Esophagus squamous epithelium (tissue), 5 donors: Measurements from ENCODE around the gene FN1. TPM values are rescaled to one million over a fixed set of nuclear protein-coding genes. Genes with fewer than 3 reads are reported as not detected.

Experiments used
- DNase-seq: peaks from one replicate; lab custom pipeline; 2025; lab: John Stamatoyannopoulos, UW
- H3K27ac ChIP-seq, 4 donors: fragments of 200-600 bp; sonication (generic); one replicate each; pipeline ENCODE4 v1.5.1; 2016 to 2019; ENCODE audit warnings: mild to moderate bottlenecking in 1 of 4
- H3K27me3 ChIP-seq, 4 donors: fragments of 200-600 bp; sonication (generic); 1 replicate in 3 of 4; 2 replicates in 1 of 4; pipeline versions ENCODE4 v1.5.1 to v1.6.0; 2017 to 2021; ENCODE audit warnings: antibody characterized with exemption in 1 of 4
- H3K36me3 ChIP-seq, 3 donors: fragments of 200-600 bp; sonication (generic); one replicate each; pipeline ENCODE4 v1.5.1; 2016 to 2019
- H3K4me1 ChIP-seq, 3 donors: fragments of 200-600 bp; sonication (generic); one replicate each; pipeline ENCODE4 v1.5.1; 2017 to 2019
- H3K4me3 ChIP-seq, 4 donors: fragments of 200-600 bp; sonication (generic); 1 replicate in 3 of 4; 2 replicates in 1 of 4; pipeline ENCODE4 v1.5.1; 2016 to 2019; ENCODE audit warnings: mild to moderate bottlenecking in 2 of 4, moderate library complexity in 1 of 4
- H3K9me3 ChIP-seq, 3 donors: fragments of 200-600 bp; sonication (generic); one replicate each; pipeline ENCODE4 v1.5.1; 2016 to 2019
- POLR2A ChIP-seq, 4 donors: fragments of 450-650 bp; IDR thresholded peaks; one replicate each; pipeline ENCODE4 v1.6.1; 2017; ENCODE audit warnings: antibody characterized with exemption in 4 of 4, mild to moderate bottlenecking in 4 of 4, moderate library complexity in 3 of 4
- WGBS, 2 donors: methylation state at CpG; one replicate each; pipeline ENCODE4 v1.1.5; 2018; 5-methylcytosine and 5-hydroxymethylcytosine counted together
- intact Hi-C: fragments of 100-400 bp; cut with DNase I; formaldehyde crosslinking; loops from one replicate; pipeline ENCODE4 v1.15.0; 2022
- total RNA-seq, 4 donors: library from RNA; depleted of rRNA; stranded (reverse); fragments of >200 nt; gene quantifications; one replicate each; pipeline ENCODE4 v1.1.0, GENCODE V29; 2016
- TF ChIP-seq, protein P1 (sequence below), 6 experiments: fragments of 450-650 bp in 4 of 6; fragments of 200-600 bp in 2 of 6; sonication (generic) in 2 of 6; IDR thresholded peaks; one replicate each; pipeline ENCODE4 v1.5.1; 2016 to 2019; ENCODE audit warnings: antibody characterized with exemption in 6 of 6, mild to moderate bottlenecking in 4 of 6, moderate library complexity in 4 of 6
- donor health status: DM: yes; HTN: yes; CAD: no.

Gene FN1
- total RNA-seq, 4 donors from 2014 or later, result 15.7 to 393 (median 112) TPM

- DNase-seq, result no peak
- Histone ChIP-seq H3K4me1 (peaks cover 0 to 18% (median 0%) of the 10 kb centered on the region in 3 donors), H3K27me3 (no peaks in the 10 kb centered on the region), H3K27ac (peak overlapping the region in 1 of 4 donors; percentile 25), H3K9me3 (no peaks in the 10 kb centered on the region), H3K36me3 (peaks cover 0 to 22% (median 0%) of the 10 kb centered on the region in 3 donors), H3K4me3 (no peak overlapping the region)
- TF ChIP-seq, protein P1, sequence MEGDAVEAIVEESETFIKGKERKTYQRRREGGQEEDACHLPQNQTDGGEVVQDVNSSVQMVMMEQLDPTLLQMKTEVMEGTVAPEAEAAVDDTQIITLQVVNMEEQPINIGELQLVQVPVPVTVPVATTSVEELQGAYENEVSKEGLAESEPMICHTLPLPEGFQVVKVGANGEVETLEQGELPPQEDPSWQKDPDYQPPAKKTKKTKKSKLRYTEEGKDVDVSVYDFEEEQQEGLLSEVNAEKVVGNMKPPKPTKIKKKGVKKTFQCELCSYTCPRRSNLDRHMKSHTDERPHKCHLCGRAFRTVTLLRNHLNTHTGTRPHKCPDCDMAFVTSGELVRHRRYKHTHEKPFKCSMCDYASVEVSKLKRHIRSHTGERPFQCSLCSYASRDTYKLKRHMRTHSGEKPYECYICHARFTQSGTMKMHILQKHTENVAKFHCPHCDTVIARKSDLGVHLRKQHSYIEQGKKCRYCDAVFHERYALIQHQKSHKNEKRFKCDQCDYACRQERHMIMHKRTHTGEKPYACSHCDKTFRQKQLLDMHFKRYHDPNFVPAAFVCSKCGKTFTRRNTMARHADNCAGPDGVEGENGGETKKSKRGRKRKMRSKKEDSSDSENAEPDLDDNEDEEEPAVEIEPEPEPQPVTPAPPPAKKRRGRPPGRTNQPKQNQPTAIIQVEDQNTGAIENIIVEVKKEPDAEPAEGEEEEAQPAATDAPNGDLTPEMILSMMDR (IDR thresholded peaks at IDR 0.05), result no peak
- no peak for TF ChIP-seq POLR2A (IDR thresholded peaks at IDR 0.05)
- intact Hi-C loops, result loop anchor here (10.0 kb wide), 1 partner anchor 605 kb away; no protein-coding TSS in a partner anchor
- WGBS, 2 donors, result 74 to 87% methylated on average over 7 of the region's 7 CpGs
Observed at GRCh38 chr2:215419769-215420470, 15.9 kb downstream of the FN1 start.

DNA sequence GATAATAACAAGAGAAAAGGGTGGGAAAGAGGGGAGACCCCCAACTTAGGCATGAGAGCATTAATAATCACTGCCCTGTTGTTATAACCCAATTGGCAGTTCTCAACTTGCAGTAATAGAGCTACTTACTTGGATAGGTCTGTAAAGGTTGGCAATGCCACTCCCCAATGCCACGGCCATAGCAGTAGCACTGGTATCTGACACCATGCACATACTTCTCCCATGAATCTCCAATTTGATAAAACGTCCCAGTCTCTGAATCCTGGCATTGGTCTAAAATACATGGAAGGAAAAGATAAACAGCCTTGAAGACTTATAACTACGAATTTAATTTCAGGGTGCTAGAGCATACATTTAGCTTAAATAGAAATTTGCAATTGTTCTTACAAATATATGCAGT lies 16.8 kb downstream of the FN1 start:
- intact Hi-C loops, result no loop called here
- no peak for DNase-seq
- Histone ChIP-seq H3K27me3 (no peaks in the 10 kb centered on the region), H3K36me3 (peaks cover 0 to 17% (median 0%) of the 10 kb centered on the region in 3 donors), H3K27ac (peak overlapping the region in 3 of 4 donors; percentile 4 to 40 (median 33)), H3K4me3 (no peak overlapping the region), H3K9me3 (no peaks in the 10 kb centered on the region), H3K4me1 (peaks cover 0 to 18% (median 0%) of the 10 kb centered on the region in 3 donors)
- WGBS, 2 donors, result 56% methylated on average over 3 of the region's 3 CpGs
- TF ChIP-seq, protein P1 (IDR thresholded peaks at IDR 0.05), result no peak
- no peak for TF ChIP-seq POLR2A (IDR thresholded peaks at IDR 0.05)

DNA sequence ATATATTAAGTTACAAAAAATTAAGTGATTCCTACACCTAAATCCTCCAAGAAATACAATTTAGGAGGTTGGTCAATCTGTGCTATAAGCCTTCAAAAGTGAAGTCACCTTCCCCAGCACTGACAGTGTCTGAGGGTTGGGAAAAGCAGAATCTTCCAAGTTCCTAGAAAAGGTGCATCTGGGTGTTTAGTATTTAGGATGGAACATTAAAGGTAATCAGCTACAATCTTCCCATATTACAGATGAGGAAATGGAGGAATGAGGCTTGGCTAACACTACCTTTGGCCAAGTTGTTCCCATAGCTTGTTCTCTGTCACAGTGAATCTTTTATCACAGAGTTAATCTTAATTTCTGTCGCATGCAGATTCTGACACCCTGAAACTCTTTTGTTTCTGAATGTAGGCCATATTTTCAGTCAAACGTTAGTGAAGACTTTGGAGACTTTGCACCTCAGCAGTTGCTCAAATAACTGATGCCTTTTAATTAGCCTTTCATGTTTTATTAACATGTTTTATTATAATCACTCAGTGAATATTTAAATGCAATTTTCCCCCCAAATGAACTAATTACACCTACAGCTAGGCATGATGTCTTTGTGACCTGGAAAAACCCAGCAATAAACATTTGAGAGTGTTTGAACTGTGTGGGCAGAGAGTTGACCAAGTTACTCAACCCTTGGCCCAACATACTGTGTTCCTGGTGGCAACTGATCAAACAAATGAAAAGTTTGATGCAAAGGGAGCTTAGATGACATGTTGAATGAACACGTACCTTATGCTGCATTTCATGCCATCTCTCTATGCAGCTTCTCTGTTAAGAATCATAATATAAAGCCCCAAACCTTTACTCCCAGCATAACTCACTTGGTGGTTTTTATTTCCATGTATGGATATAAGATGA lies 17.6 kb downstream of the FN1 start:
- Histone ChIP-seq H3K4me3 (no peak overlapping the region), H3K9me3 (no peaks in the 10 kb centered on the region), H3K4me1 (peaks cover 0 to 18% (median 0%) of the 10 kb centered on the region in 3 donors), H3K36me3 (peaks cover 0 to 14% (median 0%) of the 10 kb centered on the region in 3 donors), H3K27me3 (no peaks in the 10 kb centered on the region), H3K27ac (peak overlapping the region in 3 of 4 donors; percentile 4 to 43 (median 33))
- intact Hi-C loops, result no loop called here
- no peak for DNase-seq
- 58 to 59% methylated on average over 3 of the region's 3 CpGs for WGBS, 2 donors
- TF ChIP-seq, protein P1 (IDR thresholded peaks at IDR 0.05), result no peak
- no peak for TF ChIP-seq POLR2A (IDR thresholded peaks at IDR 0.05)

DNA sequence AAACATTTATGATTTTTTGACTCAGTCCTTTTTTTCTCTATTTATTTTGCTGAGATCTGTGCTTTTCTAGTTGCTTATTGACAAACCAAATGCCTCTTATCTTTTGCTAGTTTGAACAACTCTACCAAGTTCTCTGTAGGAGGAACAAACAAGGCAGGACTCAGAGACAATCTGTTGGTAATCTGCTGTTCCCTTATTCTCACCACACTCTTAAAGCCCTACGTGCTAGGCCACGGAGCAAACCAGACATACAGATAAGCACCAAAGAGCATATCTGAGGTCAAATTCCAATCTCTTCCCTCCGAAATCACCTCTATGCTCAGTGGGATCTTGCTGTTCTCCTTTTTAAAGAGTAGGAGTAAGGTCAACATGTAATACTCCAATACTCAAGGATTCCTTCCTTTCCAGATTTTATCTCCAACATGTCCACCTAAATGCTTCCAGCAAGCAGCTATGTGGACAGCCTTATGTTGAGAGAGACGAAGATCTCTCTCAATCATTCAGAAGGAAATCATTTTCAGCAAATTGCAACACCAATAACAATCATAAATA lies 18.4 kb downstream of the FN1 start:
- Histone ChIP-seq H3K27ac (peak overlapping the region in 2 of 4 donors; percentile 26 to 62), H3K27me3 (no peaks in the 10 kb centered on the region), H3K4me1 (peaks cover 0 to 18% (median 0%) of the 10 kb centered on the region in 3 donors), H3K4me3 (no peak overlapping the region), H3K9me3 (no peaks in the 10 kb centered on the region), H3K36me3 (peaks cover 0 to 14% (median 0%) of the 10 kb centered on the region in 3 donors)
- no peak for DNase-seq
- intact Hi-C loops, result no loop called here
- WGBS, 2 donors, result 76 to 77% methylated on average over 4 of the region's 4 CpGs
- TF ChIP-seq, protein P1 (IDR thresholded peaks at IDR 0.05), result no peak
- no peak for TF ChIP-seq POLR2A (IDR thresholded peaks at IDR 0.05)
